Measurements from ENCODE around the gene FAM163A.

GRCh38 chr1:179770887-179771502, 27.9 kb downstream of the FAM163A start:
- TF ChIP-seq GATA2 (IDR thresholded peaks at IDR 0.05; ENCODE audit: low read depth, low read length) (no peak), GATA3 (IDR thresholded peaks at IDR 0.05; ENCODE audit: low read depth, low read length) (no peak)

Data from SH-SY5Y (cell line).